ENCODE results near the gene PTDSS2.

- TF ChIP-seq CTCF (IDR thresholded peaks at IDR 0.05) (no peak), POLR2A (IDR thresholded peaks at IDR 0.05) (no peak)
Observed at GRCh38 chr11:445765-446588, 4.1 kb upstream of the PTDSS2 start.
